ENCODE results near the gene ZNF732.

ZNF732 gene

GRCh38 chr4:223913-224497 lies 81.3 kb downstream of the ZNF732 start:
- no peak for ATAC-seq
- TF ChIP-seq TOX (CRISPR knock-in tag; IDR thresholded peaks at IDR 0.05; ENCODE audit: borderline replicate concordance) (no peak), ZNF565 (CRISPR knock-in tag; conservative IDR thresholded peaks at IDR 0.05; ENCODE audit: low read depth) (no peak), ZNF8 (CRISPR knock-in tag; IDR thresholded peaks at IDR 0.05) (no peak), OSR1 (CRISPR knock-in tag; IDR thresholded peaks at IDR 0.05) (no peak), ESRRG (CRISPR knock-in tag; IDR thresholded peaks at IDR 0.05) (no peak), ARNTL (CRISPR knock-in tag; IDR thresholded peaks at IDR 0.05; ENCODE audit: borderline replicate concordance, low read depth) (no peak), ZFP3 (CRISPR knock-in tag; IDR thresholded peaks at IDR 0.05) (no peak), TSHZ2 (CRISPR knock-in tag; IDR thresholded peaks at IDR 0.05) (no peak), CSDC2 (CRISPR knock-in tag; IDR thresholded peaks at IDR 0.05) (no peak), ISL1 (CRISPR knock-in tag; IDR thresholded peaks at IDR 0.05) (no peak), ZFP30 (CRISPR knock-in tag; IDR thresholded peaks at IDR 0.05) (no peak), CREB5 (CRISPR knock-in tag; IDR thresholded peaks at IDR 0.05; ENCODE audit: low read depth) (no peak), PPARA (CRISPR knock-in tag; IDR thresholded peaks at IDR 0.05; ENCODE audit: borderline replicate concordance) (no peak), TCF4 (CRISPR knock-in tag; IDR thresholded peaks at IDR 0.05; ENCODE audit: borderline replicate concordance) (no peak), CSRNP3 (CRISPR knock-in tag; IDR thresholded peaks at IDR 0.05) (no peak), RARB (CRISPR knock-in tag; IDR thresholded peaks at IDR 0.05) (no peak), PATZ1 (CRISPR knock-in tag; IDR thresholded peaks at IDR 0.05; ENCODE audit: borderline replicate concordance) (no peak), GLIS3 (CRISPR knock-in tag; IDR thresholded peaks at IDR 0.05) (no peak)
